CD8-positive, alpha-beta memory T cell (primary cell): ENCODE measurements around the gene AOC2. TPM values are rescaled to one million over a fixed set of nuclear protein-coding genes. Genes with fewer than 3 reads are reported as not detected.
"Not testable (repeated sequence)": the region's sequence is repeated elsewhere in the genome, so short reads cannot be mapped to it uniquely, and the experiment has no call there.

Experiments used
- CTCF ChIA-PET: fragments of 350-600 bp; sonication (Branson Sonifier 250); formaldehyde crosslinking; loops from one replicate; lab custom pipeline; 2021; ENCODE audit warnings: antibody characterized with exemption; lab: Charles Lee
- POLR2A ChIA-PET: fragments of 350-600 bp; sonication (Branson Sonifier 250); formaldehyde crosslinking; loops from one replicate; lab custom pipeline; 2021; ENCODE audit warnings: antibody characterized with exemption; lab: Charles Lee
- DNase-seq, 5 donors: peaks; one replicate each; pipeline versions ENCODE4 v3.0.0 to v3.0.0-alpha.2; 2020 to 2022; ENCODE audit warnings: mixed read lengths in 1 of 5
- H3K27ac ChIP-seq: one replicate; pipeline ENCODE4 v1.7.0; 2013; ENCODE audit warnings: low read depth, mild to moderate bottlenecking, low read length, moderate library complexity
- H3K27me3 ChIP-seq: 2 replicates; pipeline ENCODE4 v1.7.0; 2013; ENCODE audit warnings: low read length, mild to moderate bottlenecking; ENCODE audit not compliant: insufficient read depth, poor library complexity, severe bottlenecking
- H3K36me3 ChIP-seq: 2 replicates; pipeline ENCODE4 v1.7.0; 2013; ENCODE audit warnings: mild to moderate bottlenecking, low read length, moderate library complexity; ENCODE audit not compliant: insufficient read depth
- H3K4me1 ChIP-seq: 2 replicates; pipeline ENCODE4 v1.7.0; 2013; ENCODE audit warnings: mild to moderate bottlenecking, low read length, moderate library complexity; ENCODE audit not compliant: insufficient read depth
- H3K4me3 ChIP-seq: 2 replicates; pipeline ENCODE4 v1.7.0; 2013; ENCODE audit warnings: mild to moderate bottlenecking, low read length
- H3K9me3 ChIP-seq: 2 replicates; pipeline ENCODE4 v1.7.0; 2013; ENCODE audit warnings: mild to moderate bottlenecking, low read length
- H3K27ac Mint-ChIP-seq, 8 donors: one replicate each; pipeline ENCODE4 v1.8.0; 2020 to 2021; ENCODE audit warnings: mixed read lengths in 8 of 8, mild to moderate bottlenecking in 6 of 8, inconsistent platforms in 3 of 8, moderate library complexity in 3 of 8
- H3K27me3 Mint-ChIP-seq, 2 donors: one replicate each; pipeline ENCODE4 v1.8.0; 2020 to 2021; ENCODE audit warnings: mixed read lengths in 2 of 2, mild to moderate bottlenecking in 1 of 2, moderate library complexity in 1 of 2
- H3K36me3 Mint-ChIP-seq, 3 donors: one replicate each; pipeline ENCODE4 v1.8.0; 2020 to 2021; ENCODE audit warnings: mixed read lengths in 3 of 3, inconsistent platforms in 1 of 3, mild to moderate bottlenecking in 1 of 3
- H3K4me1 Mint-ChIP-seq, 3 donors: one replicate each; pipeline ENCODE4 v1.8.0; 2020 to 2021; ENCODE audit warnings: mixed read lengths in 3 of 3, inconsistent platforms in 1 of 3, mild to moderate bottlenecking in 1 of 3
- H3K4me3 Mint-ChIP-seq, 7 donors: one replicate each; pipeline ENCODE4 v1.8.0; 2020 to 2021; ENCODE audit warnings: mixed read lengths in 7 of 7, mild to moderate bottlenecking in 6 of 7, moderate library complexity in 4 of 7, inconsistent platforms in 2 of 7
- H3K9me3 Mint-ChIP-seq, 5 donors: one replicate each; pipeline ENCODE4 v1.8.0; 2020 to 2022; ENCODE audit warnings: mixed read lengths in 5 of 5, mild to moderate bottlenecking in 3 of 5, moderate library complexity in 2 of 5, inconsistent platforms in 1 of 5
- polyA plus RNA-seq: library from polyadenylated mRNA; unstranded; fragments of 300-500 nt; fragmentation: Illumina TruSeq; gene quantifications from one replicate; pipeline ENCODE4 v1.2.3, GENCODE V29; 2021
- total RNA-seq, 2 experiments: library from RNA; stranded (reverse); gene quantifications; one replicate each; pipeline ENCODE4 v1.2.3, GENCODE V29; 2021

AOC2 gene
- total and polyA plus RNA-seq, 3 experiments from 2014 or later = 0.09 to 2.7 (median 2.4) TPM

GRCh38 chr17:42857389-42857788 is 13.0 kb downstream of the AOC2 start:
- H3K36me3 ChIP-seq = no peaks in the 10 kb centered on the region
- no peaks in the 10 kb centered on the region for H3K9me3 Mint-ChIP-seq
- H3K27ac ChIP-seq = no peak overlapping the region
- ChIA-PET POLR2A (no interaction called here), CTCF (no interaction called here)
- no peak for DNase-seq
- no peaks in the 10 kb centered on the region for H3K27me3 ChIP-seq
- H3K4me3 Mint-ChIP-seq = no peak overlapping the region
- H3K27me3 Mint-ChIP-seq = peaks cover 9 to 19% of the 10 kb centered on the region in 2 donors
- H3K4me1 Mint-ChIP-seq = no peaks in the 10 kb centered on the region
- peak overlapping the region in 1 of 8 donors; percentile 38 for H3K27ac Mint-ChIP-seq
- no peaks in the 10 kb centered on the region for H3K4me1 ChIP-seq
- H3K4me3 ChIP-seq = no peak overlapping the region
- H3K36me3 Mint-ChIP-seq = no peaks in the 10 kb centered on the region
- H3K9me3 ChIP-seq = no peaks in the 10 kb centered on the region

DNA sequence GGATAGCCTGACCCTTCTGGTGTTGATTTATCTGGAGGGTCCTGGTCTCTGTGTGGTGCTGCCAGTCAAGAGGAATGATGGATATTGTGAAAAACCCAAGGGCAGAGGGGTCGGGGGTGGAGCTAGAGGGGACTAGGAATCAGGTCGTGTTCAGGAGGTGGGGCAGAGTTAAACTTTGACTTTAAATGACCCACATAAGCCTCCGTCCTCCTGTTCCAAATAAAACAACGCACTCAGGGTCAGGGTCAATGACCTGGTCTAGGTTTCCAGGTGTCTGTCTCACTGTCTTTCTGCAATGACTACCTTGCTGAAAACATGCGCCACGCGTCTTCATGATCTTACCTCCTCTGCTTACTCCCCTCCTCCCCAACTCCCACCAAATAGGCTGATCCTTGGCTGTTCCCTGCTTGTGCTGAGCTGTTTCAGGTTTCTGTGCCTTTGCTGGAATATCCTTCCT is 21.3 kb downstream of the AOC2 start:
- H3K4me1 ChIP-seq = no peaks in the 10 kb centered on the region
- H3K27me3 ChIP-seq = no peaks in the 10 kb centered on the region
- Mint-ChIP-seq H3K4me1 (no peaks in the 10 kb centered on the region), H3K4me3 (no peak overlapping the region), H3K36me3 (no peaks in the 10 kb centered on the region), H3K9me3 (peaks cover 0 to 3% (median 0%) of the 10 kb centered on the region in 5 donors), H3K27me3 (peaks cover 17 to 41% of the 10 kb centered on the region in 2 donors), H3K27ac (no peak overlapping the region)
- no peaks in the 10 kb centered on the region for H3K9me3 ChIP-seq
- DNase-seq = no peak
- no peak overlapping the region for H3K27ac ChIP-seq
- no peaks in the 10 kb centered on the region for H3K36me3 ChIP-seq
- CTCF ChIA-PET = no interaction called here
- POLR2A ChIA-PET = no interaction called here
- no peak overlapping the region for H3K4me3 ChIP-seq

- DNase-seq = no peak
- Mint-ChIP-seq H3K4me1 (no peaks in the 10 kb centered on the region), H3K27ac (peak overlapping the region in 1 of 8 donors; percentile 63), H3K27me3 (peaks cover 17 to 44% of the 10 kb centered on the region in 2 donors), H3K9me3 (peaks cover 0 to 3% (median 0%) of the 10 kb centered on the region in 5 donors), H3K36me3 (no peaks in the 10 kb centered on the region), H3K4me3 (no peak overlapping the region)
- Histone ChIP-seq H3K4me3 (no peak overlapping the region), H3K36me3 (no peaks in the 10 kb centered on the region), H3K27me3 (no peaks in the 10 kb centered on the region), H3K9me3 (no peaks in the 10 kb centered on the region), H3K4me1 (no peaks in the 10 kb centered on the region), H3K27ac (no peak overlapping the region)
- POLR2A ChIA-PET = no interaction called here
- CTCF ChIA-PET = no interaction called here
These were observed 21.8 kb downstream of the AOC2 start for GRCh38 chr17:42866216-42866615.

DNA sequence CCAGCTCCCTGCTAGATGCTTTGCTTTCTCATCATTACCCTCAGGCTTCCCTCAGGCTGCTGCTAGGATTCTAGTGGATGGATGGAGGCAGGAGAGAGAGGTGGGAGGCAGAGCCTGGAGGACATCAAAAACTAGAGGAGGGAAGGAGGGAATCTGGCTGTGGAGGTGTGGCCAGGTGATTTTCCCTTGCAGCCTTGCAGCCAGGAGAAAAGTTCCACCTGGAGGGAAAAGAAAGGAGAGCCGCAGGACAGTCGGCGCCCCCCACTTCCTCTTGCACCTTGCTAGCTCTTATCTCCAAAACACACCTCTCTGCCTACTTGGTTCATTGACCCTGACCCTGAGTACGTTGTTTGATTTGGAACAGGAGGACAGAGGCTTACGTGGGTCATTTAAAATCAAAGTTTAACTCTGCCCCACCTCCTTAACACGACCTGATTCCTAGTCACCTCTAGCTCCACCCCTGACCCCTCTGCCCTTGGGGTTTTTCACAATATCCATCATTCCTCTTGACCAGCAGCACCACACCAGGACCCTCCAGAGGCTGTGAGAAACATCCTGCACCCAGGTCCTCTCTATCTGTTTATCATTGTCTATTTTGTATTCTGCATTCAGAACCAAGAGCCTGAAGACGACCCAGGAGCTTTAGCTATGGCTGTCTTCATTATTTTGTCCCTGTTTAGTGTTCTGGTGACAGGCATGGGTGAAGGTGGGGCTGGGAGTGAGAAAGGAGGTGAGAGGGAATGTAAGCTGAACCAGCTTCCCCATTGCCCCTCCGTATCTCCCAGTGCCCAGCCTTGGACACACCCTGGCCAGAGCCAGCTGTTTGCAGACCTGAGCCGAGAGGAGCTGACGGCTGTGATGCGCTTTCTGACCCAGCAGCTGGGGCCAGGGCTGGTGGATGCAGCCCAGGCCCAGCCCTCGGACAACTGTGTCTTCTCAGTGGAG is 22.5 kb downstream of the AOC2 start:
- Mint-ChIP-seq H3K9me3 (peaks cover 0 to 6% (median 0%) of the 10 kb centered on the region in 5 donors), H3K4me1 (no peaks in the 10 kb centered on the region), H3K27ac (no peak overlapping the region), H3K4me3 (no peak overlapping the region), H3K36me3 (no peaks in the 10 kb centered on the region), H3K27me3 (peaks cover 22 to 51% of the 10 kb centered on the region in 2 donors)
- ChIA-PET CTCF (no interaction called here), POLR2A (no interaction called here)
- H3K27ac ChIP-seq = no peak overlapping the region
- no peaks in the 10 kb centered on the region for H3K27me3 ChIP-seq
- no peak for DNase-seq
- H3K4me1 ChIP-seq = no peaks in the 10 kb centered on the region
- no peak overlapping the region for H3K4me3 ChIP-seq
- H3K9me3 ChIP-seq = no peaks in the 10 kb centered on the region
- no peaks in the 10 kb centered on the region for H3K36me3 ChIP-seq

DNA sequence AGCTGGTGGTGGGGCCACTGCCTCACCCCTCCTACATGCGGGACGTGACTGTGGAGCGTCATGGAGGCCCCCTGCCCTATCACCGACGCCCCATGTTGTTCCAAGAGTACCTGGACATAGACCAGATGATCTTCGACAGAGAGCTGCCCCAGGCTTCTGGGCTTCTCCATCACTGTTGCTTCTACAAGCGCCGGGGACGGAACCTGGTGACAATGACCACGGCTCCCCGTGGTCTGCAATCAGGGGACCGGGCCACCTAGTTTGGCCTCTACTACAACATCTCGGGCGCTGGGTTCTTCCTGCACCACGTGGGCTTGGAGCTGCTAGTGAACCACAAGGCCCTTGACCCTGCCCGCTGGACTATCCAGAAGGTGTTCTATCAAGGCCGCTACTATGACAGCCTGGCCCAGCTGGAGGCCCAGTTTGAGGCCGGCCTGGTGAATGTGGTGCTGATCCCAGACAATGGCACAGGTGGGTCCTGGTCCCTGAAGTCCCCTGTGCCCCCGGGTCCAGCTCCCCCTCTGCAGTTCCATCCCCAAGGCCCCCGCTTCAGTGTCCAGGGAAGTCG is 23.4 kb downstream of the AOC2 start:
- H3K9me3 ChIP-seq, H3K27ac ChIP-seq, H3K4me1 Mint-ChIP-seq, DNase-seq, H3K27ac Mint-ChIP-seq, H3K36me3 Mint-ChIP-seq, H3K27me3 ChIP-seq, POLR2A ChIA-PET, H3K4me3 ChIP-seq, H3K4me3 Mint-ChIP-seq, H3K9me3 Mint-ChIP-seq, CTCF ChIA-PET, H3K36me3 ChIP-seq, H3K4me1 ChIP-seq: not testable (repeated sequence)
- H3K27me3 Mint-ChIP-seq = peaks cover 22 to 53% of the 10 kb centered on the region in 2 donors

GRCh38 chr17:42868338-42868737 is 24.0 kb downstream of the AOC2 start:
- H3K9me3 Mint-ChIP-seq = peaks cover 0 to 6% (median 0%) of the 10 kb centered on the region in 5 donors

DNA sequence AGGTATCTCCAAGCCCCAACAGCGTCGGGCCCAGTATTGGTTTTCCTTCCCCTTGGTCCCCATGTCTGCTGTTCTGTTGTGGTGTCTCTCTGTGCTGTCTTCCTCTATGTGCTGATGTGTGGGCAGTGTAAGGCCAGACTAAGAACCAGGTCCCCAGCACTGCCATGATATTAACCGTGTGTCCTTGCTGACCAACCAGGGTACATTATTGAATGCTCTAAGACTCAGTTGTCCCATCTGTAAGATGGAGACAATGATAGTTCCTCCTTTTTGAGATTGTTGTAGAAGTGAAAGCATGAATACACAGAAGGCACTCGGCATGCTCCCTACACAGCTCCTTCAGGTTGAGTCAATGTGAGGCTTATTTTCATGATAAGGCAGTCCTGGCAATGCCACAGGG is 27.3 kb downstream of the AOC2 start:
- Histone ChIP-seq H3K4me3 (no peak overlapping the region), H3K27me3 (no peaks in the 10 kb centered on the region), H3K4me1 (no peaks in the 10 kb centered on the region), H3K36me3 (no peaks in the 10 kb centered on the region), H3K9me3 (no peaks in the 10 kb centered on the region), H3K27ac (no peak overlapping the region)
- H3K27me3 Mint-ChIP-seq = peaks cover 25 to 48% of the 10 kb centered on the region in 2 donors
- ChIA-PET CTCF (no interaction called here), POLR2A (no interaction called here)
- peaks cover 0 to 6% (median 0%) of the 10 kb centered on the region in 5 donors for H3K9me3 Mint-ChIP-seq
- H3K4me3 Mint-ChIP-seq = no peak overlapping the region
- H3K4me1 Mint-ChIP-seq = no peaks in the 10 kb centered on the region
- DNase-seq = no peak
- peak overlapping the region in 1 of 8 donors; percentile 2 for H3K27ac Mint-ChIP-seq
- no peaks in the 10 kb centered on the region for H3K36me3 Mint-ChIP-seq

More at GRCh38 chr17:42868338-42868737, 24.0 kb downstream of the AOC2 start:
- ChIA-PET CTCF (no interaction called here), POLR2A (no interaction called here)
- no peak for DNase-seq
- no peaks in the 10 kb centered on the region for H3K36me3 Mint-ChIP-seq
- H3K4me1 Mint-ChIP-seq = no peaks in the 10 kb centered on the region
- H3K27me3 Mint-ChIP-seq = peaks cover 22 to 57% of the 10 kb centered on the region in 2 donors
- no peak overlapping the region for H3K27ac ChIP-seq
- H3K4me3 Mint-ChIP-seq = no peak overlapping the region
- H3K4me3 ChIP-seq = no peak overlapping the region
- H3K27me3 ChIP-seq = no peaks in the 10 kb centered on the region
- no peak overlapping the region for H3K27ac Mint-ChIP-seq
- H3K9me3 ChIP-seq = no peaks in the 10 kb centered on the region
- H3K36me3 ChIP-seq = no peaks in the 10 kb centered on the region
- H3K4me1 ChIP-seq = no peaks in the 10 kb centered on the region

DNA sequence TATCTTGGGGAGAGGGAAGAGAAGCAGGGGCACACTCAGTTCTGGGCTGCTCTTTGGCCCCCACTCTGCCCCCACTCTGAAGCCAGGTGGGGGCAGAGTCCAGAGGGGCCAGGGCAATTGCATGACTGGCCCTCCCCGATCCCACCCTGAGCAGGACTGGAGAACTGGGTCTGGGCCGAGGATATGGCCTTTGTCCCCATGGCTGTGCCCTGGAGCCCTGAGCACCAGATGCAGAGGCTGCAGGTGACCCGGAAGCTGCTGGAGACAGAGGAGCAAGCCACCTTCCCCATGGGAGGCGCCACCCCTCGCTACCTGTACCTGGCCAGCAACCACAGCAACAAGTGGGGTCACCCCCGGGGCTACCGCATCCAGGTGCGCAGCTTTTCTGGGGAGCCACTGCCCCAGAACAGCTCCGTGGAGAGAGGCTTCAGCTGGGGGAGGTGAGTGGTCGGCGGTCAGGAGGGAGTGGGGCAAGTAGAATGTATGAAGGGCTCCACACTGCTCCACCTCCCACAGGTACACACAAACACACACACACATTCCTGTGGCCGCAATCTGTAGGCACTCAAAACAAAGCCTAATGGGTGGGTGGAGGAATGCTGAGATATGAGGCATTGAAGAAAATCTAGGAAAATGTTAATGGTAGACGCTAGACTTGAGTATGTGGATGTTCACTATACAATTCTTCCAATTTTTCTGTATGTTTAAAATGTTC is 28.0 kb downstream of the AOC2 start:
- no peak overlapping the region for H3K4me3 Mint-ChIP-seq

More for the DNA sequence above, 28.0 kb downstream of the AOC2 start:
- no peak for DNase-seq
- Histone ChIP-seq H3K27ac (no peak overlapping the region), H3K4me1 (no peaks in the 10 kb centered on the region), H3K27me3 (no peaks in the 10 kb centered on the region), H3K36me3 (no peaks in the 10 kb centered on the region), H3K4me3 (no peak overlapping the region), H3K9me3 (no peaks in the 10 kb centered on the region)
- ChIA-PET CTCF (no interaction called here), POLR2A (no interaction called here)
- no peak overlapping the region for H3K27ac Mint-ChIP-seq
- no peaks in the 10 kb centered on the region for H3K4me1 Mint-ChIP-seq
- peaks cover 0 to 6% (median 0%) of the 10 kb centered on the region in 5 donors for H3K9me3 Mint-ChIP-seq
- no peaks in the 10 kb centered on the region for H3K36me3 Mint-ChIP-seq
- peaks cover 21 to 47% of the 10 kb centered on the region in 2 donors for H3K27me3 Mint-ChIP-seq
